ENCODE results near the gene SLC8A3.

- TF ChIP-seq CTCF (IDR thresholded peaks at IDR 0.05) (no peak), POLR2A (IDR thresholded peaks at IDR 0.05) (no peak)
Measured at GRCh38 chr14:70032447-70032846, 156.3 kb downstream of the SLC8A3 start.
